ENCODE results near the gene INPP5A.

INPP5A gene

DNA sequence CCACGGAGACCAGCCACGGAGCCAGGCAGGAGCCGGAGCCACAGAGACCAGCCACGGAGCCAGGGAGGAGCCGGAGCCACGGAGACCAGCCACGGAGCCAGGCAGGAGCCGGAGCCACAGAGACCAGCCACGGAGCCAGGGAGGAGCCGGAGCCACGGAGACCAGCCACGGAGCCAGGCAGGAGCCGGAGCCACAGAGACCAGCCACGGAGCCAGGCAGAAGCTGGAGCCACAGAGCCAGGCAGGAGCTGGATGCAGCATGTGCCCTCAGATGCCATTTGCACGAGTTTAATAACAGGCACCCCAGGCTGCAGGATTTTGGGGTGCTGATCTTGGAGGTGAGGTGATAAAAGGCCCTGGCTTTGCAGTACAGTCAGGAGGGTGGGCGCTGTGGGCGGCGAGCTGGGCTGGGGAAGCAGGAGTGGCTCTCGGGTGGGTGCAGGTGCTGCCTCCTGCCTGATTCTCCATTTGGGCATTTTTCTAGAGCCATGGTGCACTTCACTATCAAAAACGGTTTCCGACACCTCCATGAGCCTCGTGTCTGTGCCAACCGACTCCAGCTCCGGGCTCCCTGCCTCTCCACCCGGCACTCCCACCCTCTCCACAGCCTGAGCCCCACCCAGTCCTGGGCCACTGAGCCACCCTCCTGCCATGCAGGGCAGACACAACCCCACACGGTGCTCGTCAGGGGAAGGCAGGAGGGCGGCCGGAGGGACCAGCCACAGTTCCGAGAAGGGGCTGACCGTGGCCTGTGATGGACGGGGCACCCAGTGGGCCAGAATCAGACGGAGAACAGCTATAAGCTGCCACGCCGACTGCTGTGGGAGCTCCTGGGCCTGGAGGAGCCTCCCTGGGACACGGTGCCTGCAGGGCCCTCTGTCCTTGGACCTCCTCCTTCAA lies 289.2 kb downstream of the INPP5A start:
- DNase-seq (ENCODE audit: low read depth) = no peak

DNA sequence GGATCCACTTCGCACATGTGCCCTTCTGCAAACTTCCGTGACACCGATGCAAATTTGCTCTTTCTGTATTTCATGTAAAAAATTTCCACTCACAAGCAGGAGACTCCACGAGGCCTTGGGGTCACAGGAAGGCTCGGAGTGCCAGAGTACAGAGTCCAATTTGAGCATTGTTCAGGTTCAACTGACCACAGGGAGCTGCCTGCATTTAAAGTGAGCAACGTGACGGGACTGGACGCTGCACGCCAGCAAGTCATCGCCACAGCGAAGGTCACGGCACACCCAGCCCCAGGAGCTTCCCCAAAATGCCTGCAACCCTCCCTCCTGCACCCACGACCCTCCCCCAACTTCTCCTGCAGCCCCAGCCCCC lies 289.8 kb downstream of the INPP5A start:
- DNase-seq (ENCODE audit: low read depth) = no peak

DNA sequence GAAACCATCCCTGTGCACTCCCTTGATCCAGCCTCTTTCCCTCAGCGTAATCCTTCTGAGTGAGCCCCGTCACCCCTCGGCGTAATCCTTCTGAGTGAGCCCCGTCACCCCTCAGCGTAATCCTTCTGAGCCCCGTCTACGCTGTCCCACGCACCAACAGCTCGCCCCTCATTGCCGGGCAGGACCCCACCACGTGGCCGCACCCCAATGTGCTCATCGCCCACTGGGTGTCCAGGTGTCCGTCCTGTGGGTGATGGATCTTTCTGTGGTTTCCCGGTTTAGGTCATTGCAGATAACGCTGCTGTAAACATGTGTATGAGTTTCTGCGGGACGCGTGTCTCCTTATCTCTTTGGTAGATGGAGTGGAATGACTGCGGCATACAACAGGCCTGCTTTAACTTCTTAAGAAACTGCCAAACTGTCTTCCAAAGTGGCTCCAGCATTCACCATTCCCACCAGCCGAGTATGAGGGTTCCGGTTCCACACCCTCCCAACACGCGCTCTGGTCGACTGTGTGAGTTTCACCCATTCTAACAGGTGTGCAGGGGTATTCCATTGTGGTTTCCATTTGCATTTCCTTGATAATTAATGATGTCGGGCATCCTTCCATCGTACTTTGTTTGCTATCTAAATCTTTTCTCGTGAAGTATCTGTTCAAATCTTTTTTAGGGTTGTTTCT lies 290.4 kb downstream of the INPP5A start:
- DNase-seq (ENCODE audit: low read depth) = no peak

DNA sequence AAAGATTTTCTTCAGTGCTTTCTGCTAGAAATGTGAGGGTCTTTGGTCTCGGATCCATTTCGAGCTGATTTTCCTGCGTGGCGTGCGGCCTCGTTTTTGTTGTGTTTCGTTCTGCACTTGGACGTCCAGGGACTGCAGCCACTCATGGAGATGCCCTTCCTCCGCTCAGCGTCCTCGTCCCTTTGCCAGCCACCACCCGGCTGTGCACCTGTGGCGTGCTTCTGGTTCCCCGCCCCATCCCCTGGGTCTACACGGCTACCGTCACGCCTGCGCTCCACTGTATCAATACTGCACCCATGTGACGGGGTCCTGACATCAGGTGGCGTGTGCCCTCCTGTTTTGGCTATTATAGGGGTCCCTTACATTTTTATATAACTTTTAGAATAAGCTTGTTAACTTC lies 291.1 kb downstream of the INPP5A start:
- no peak for DNase-seq (ENCODE audit: low read depth)

DNA sequence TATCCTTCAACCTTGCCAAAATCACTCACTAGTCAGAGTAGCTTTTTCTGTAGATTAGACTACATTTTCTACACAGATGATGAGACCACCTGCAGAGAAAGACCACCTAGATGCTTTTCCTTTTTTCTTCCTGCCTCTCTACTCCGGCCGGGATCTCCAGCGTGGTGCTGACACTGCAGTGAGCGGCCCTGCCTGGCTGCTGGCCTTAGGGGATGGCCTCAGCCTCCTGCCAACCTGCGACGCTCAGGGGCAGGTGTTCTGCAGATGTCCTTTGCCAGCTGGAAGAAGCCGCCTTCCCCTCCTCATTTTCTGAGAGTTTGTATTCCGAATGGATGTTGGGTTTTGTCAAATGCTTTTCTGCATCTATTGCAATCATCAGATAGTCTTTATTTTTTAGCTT lies 291.8 kb downstream of the INPP5A start:
- DNase-seq (ENCODE audit: low read depth) = no peak

DNA sequence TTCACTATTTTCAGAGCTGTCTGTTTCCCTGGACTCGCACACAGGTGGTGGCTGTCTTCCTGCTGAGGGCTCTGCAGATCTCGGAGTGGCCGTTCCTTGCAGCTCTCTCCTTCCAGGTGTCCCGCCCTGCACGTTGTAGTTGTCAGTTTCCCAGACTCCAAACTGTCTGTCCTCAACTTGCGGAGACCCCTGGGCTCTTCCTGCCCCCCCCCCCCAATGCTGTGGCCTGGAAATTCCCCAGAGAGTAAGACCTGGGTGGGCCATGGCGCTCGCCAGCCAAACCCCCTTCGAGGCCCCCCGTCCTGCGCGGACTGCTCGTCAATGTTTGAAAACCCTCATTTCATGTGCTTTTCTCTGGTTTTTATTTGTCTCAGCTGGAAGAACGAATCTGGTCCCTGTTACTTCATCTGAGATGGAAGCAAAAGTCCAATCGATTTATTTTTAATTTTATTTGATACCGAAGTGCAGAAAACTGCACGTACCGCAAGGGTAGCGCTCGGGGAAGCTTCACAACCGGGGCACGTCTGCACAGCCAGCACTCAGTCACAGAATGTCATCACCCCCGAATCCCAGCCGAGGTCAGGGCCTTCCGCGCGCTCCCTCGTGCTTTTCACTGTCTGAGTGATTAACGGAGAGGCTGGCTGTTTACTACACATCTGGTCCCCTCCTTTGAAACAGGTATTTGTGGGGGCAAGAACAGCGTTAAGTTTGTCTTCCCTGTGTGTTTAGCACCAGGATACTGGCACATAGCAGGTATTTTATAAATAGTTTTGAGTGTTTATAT lies 294.8 kb downstream of the INPP5A start:
- DNase-seq (ENCODE audit: low read depth) = no peak

Data from HS-5 (cell line).